Stimulated activated CD8-positive, alpha-beta memory T cell treated with anti-CD3 and anti-CD28 coated beads, Interleukin-7, amount 100 ng/mL, for 1 hour (primary cell): ENCODE measurements around the gene PLBD2.
"Not testable (repeated sequence)": the region's sequence is repeated elsewhere in the genome, so short reads cannot be mapped to it uniquely, and the experiment has no call there.

Experiments used
- DNase-seq, 2 donors: peaks; one replicate each; pipeline ENCODE4 v3.0.0-alpha.2; 2020; ENCODE audit warnings: low read depth in 2 of 2

The PLBD2 gene

GRCh38 chr12:113334786-113335539 lies 23.4 kb upstream of the PLBD2 start, which contains the start of gene SLC8B1:
Gene SLC8B1 (minus strand): TSS chr12:113335109. CDS start chr12:113332878, 2,231 bp downstream.
- peak; percentile 86 for DNase-seq

GRCh38 chr12:113339540-113339939 lies 18.8 kb upstream of the PLBD2 start:
- DNase-seq = no peak

- no peak for DNase-seq
These were observed 18.3 kb upstream of the PLBD2 start for GRCh38 chr12:113340061-113340460.

GRCh38 chr12:113341535-113341934 lies 16.9 kb upstream of the PLBD2 start:
- DNase-seq = no peak

- DNase-seq = no peak
These were observed 13.1 kb upstream of the PLBD2 start for GRCh38 chr12:113345318-113345717.

GRCh38 chr12:113346353-113346752 lies 12.0 kb upstream of the PLBD2 start:
- no peak for DNase-seq

- DNase-seq = no peak
These were observed 11.3 kb upstream of the PLBD2 start for GRCh38 chr12:113347107-113347506.

GRCh38 chr12:113347892-113348291 lies 10.5 kb upstream of the PLBD2 start:
- no peak for DNase-seq

- no peak for DNase-seq
These were observed 9.4 kb upstream of the PLBD2 start for GRCh38 chr12:113348849-113349536.

- DNase-seq = no peak
These were observed 7.3 kb upstream of the PLBD2 start for GRCh38 chr12:113351089-113351488.

- DNase-seq = not testable (repeated sequence)
These were observed 4.2 kb upstream of the PLBD2 start for GRCh38 chr12:113354192-113354591.

GRCh38 chr12:113359133-113359938 lies 949 bp downstream of the PLBD2 start:
- no peak for DNase-seq

GRCh38 chr12:113359939-113360748 lies 1.8 kb downstream of the PLBD2 start:
- DNase-seq = no peak

GRCh38 chr12:113361574-113362370 lies 3.4 kb downstream of the PLBD2 start:
- DNase-seq = no peak

- no peak for DNase-seq
These were observed 6.3 kb downstream of the PLBD2 start for GRCh38 chr12:113364698-113365097.

GRCh38 chr12:113365639-113366395 lies 7.4 kb downstream of the PLBD2 start:
- DNase-seq = no peak

GRCh38 chr12:113366827-113367226 lies 8.4 kb downstream of the PLBD2 start:
- no peak for DNase-seq

GRCh38 chr12:113368331-113368730 lies 9.9 kb downstream of the PLBD2 start:
- DNase-seq = no peak

GRCh38 chr12:113369391-113369985 lies 11.1 kb downstream of the PLBD2 start:
- DNase-seq = no peak
